SK-N-SH treated with all-trans-retinoic acid at 6 μM for 48 hours (cell line): Measurements from ENCODE around the gene ENDOD1.

Experiments
- ESRRG ChIP-seq: fragments of 250-450 bp; sonication (Bioruptor Pico); IDR thresholded peaks from 2 replicates; pipeline ENCODE4 v1.6.1; 2021; ENCODE audit warnings: mild to moderate bottlenecking
- ZFP3 ChIP-seq: fragments of 250-450 bp; sonication (Bioruptor Pico); IDR thresholded peaks from 2 replicates; pipeline ENCODE4 v1.5.0; 2020; ENCODE audit warnings: mild to moderate bottlenecking, moderate library complexity
- ZFP30 ChIP-seq: fragments of 450-650 bp; formaldehyde crosslinking; IDR thresholded peaks from 2 replicates; pipeline ENCODE4 v1.5.0; 2022; ENCODE audit warnings: mild to moderate bottlenecking, moderate library complexity

- TF ChIP-seq ZFP30 (CRISPR knock-in tag): no peak
- no peak for TF ChIP-seq ESRRG (CRISPR knock-in tag)
- TF ChIP-seq ZFP3 (CRISPR knock-in tag): no peak
Observed at GRCh38 chr11:95119361-95120060, 29.9 kb downstream of the ENDOD1 start.
